ENCODE measurements around the gene ASPDH. TPM values are rescaled to one million over a fixed set of nuclear protein-coding genes. Genes with fewer than 3 reads are reported as not detected.

Gene ASPDH
- total and polyA plus RNA-seq, 4 donors: 1.5 to 7.7 (median 4.1) TPM

- Histone ChIP-seq H3K9me3 (ENCODE audit: control insufficient read depth, insufficient read depth, low read length) (no peaks in the 10 kb centered on the region), H3K27me3 (ENCODE audit: control insufficient read depth, insufficient read depth, low read length) (no peaks in the 10 kb centered on the region), H3K4me3 (ENCODE audit: low read depth, low read length) (no peak overlapping the region), H3K4me1 (ENCODE audit: control insufficient read depth, insufficient read depth, low read length) (peaks cover 71% of the 10 kb centered on the region), H3K27ac (ENCODE audit: low read depth, low read length) (no peak overlapping the region), H3K36me3 (ENCODE audit: control insufficient read depth, insufficient read depth, low read length) (peaks cover 49% of the 10 kb centered on the region)
- WGBS (ENCODE audit: insufficient coverage): 44% methylated on average over 31 of the region's 45 CpGs
- DNase-seq (ENCODE audit: low read depth in 4 of 6, low spot score in 6 of 6): peak in 2 of 6 donors; percentile 37 to 44
These were observed 34.7 kb upstream of the ASPDH start for GRCh38 chr19:50548191-50549058.

- 71% methylated on average over 15 of the region's 18 CpGs for WGBS (ENCODE audit: insufficient coverage)
- Histone ChIP-seq H3K27me3 (ENCODE audit: control insufficient read depth, insufficient read depth, low read length) (no peaks in the 10 kb centered on the region), H3K36me3 (ENCODE audit: control insufficient read depth, insufficient read depth, low read length) (peaks cover 56% of the 10 kb centered on the region), H3K4me3 (ENCODE audit: low read depth, low read length) (no peak overlapping the region), H3K27ac (ENCODE audit: low read depth, low read length) (no peak overlapping the region), H3K4me1 (ENCODE audit: control insufficient read depth, insufficient read depth, low read length) (peaks cover 71% of the 10 kb centered on the region), H3K9me3 (ENCODE audit: control insufficient read depth, insufficient read depth, low read length) (no peaks in the 10 kb centered on the region)
- peak in 1 of 6 donors; percentile 38 for DNase-seq (ENCODE audit: low read depth in 4 of 6, low spot score in 6 of 6)
These were observed 33.9 kb upstream of the ASPDH start for GRCh38 chr19:50547385-50548190.

GRCh38 chr19:50546527-50547221 is 33.0 kb upstream of the ASPDH start:
- Histone ChIP-seq H3K36me3 (ENCODE audit: control insufficient read depth, insufficient read depth, low read length) (peaks cover 64% of the 10 kb centered on the region), H3K9me3 (ENCODE audit: control insufficient read depth, insufficient read depth, low read length) (no peaks in the 10 kb centered on the region), H3K4me3 (ENCODE audit: low read depth, low read length) (no peak overlapping the region), H3K27me3 (ENCODE audit: control insufficient read depth, insufficient read depth, low read length) (no peaks in the 10 kb centered on the region), H3K4me1 (ENCODE audit: control insufficient read depth, insufficient read depth, low read length) (peaks cover 70% of the 10 kb centered on the region), H3K27ac (ENCODE audit: low read depth, low read length) (no peak overlapping the region)
- 68% methylated on average over 25 of the region's 29 CpGs for WGBS (ENCODE audit: insufficient coverage)
- no peak for DNase-seq (ENCODE audit: low read depth in 4 of 6, low spot score in 6 of 6)

GRCh38 chr19:50542943-50543342 is 29.2 kb upstream of the ASPDH start:
- DNase-seq (ENCODE audit: low read depth in 4 of 6, low spot score in 6 of 6): no peak
- H3K27ac ChIP-seq (ENCODE audit: low read depth, low read length): no peak overlapping the region
- H3K36me3 ChIP-seq (ENCODE audit: control insufficient read depth, insufficient read depth, low read length): peaks cover 66% of the 10 kb centered on the region

GRCh38 chr19:50537769-50538230 is 24.1 kb upstream of the ASPDH start:
- Histone ChIP-seq H3K9me3 (ENCODE audit: control insufficient read depth, insufficient read depth, low read length) (no peaks in the 10 kb centered on the region), H3K4me3 (ENCODE audit: low read depth, low read length) (no peak overlapping the region), H3K4me1 (ENCODE audit: control insufficient read depth, insufficient read depth, low read length) (peaks cover 14% of the 10 kb centered on the region), H3K27me3 (ENCODE audit: control insufficient read depth, insufficient read depth, low read length) (no peaks in the 10 kb centered on the region), H3K36me3 (ENCODE audit: control insufficient read depth, insufficient read depth, low read length) (peaks cover 67% of the 10 kb centered on the region), H3K27ac (ENCODE audit: low read depth, low read length) (no peak overlapping the region)
- 6% methylated on average over 13 of the region's 15 CpGs for WGBS (ENCODE audit: insufficient coverage)
- DNase-seq (ENCODE audit: low read depth in 4 of 6, low spot score in 6 of 6): peak in 3 of 6 donors; percentile 65 to 93 (median 90)

More at GRCh38 chr19:50542943-50543342, 29.2 kb upstream of the ASPDH start:
- Histone ChIP-seq H3K9me3 (ENCODE audit: control insufficient read depth, insufficient read depth, low read length) (no peaks in the 10 kb centered on the region), H3K4me3 (ENCODE audit: low read depth, low read length) (no peak overlapping the region), H3K4me1 (ENCODE audit: control insufficient read depth, insufficient read depth, low read length) (peaks cover 37% of the 10 kb centered on the region), H3K27me3 (ENCODE audit: control insufficient read depth, insufficient read depth, low read length) (no peaks in the 10 kb centered on the region)
- WGBS (ENCODE audit: insufficient coverage): 64% methylated on average over 15 of the region's 21 CpGs

GRCh38 chr19:50537306-50537685 is 23.6 kb upstream of the ASPDH start:
- Histone ChIP-seq H3K36me3 (ENCODE audit: control insufficient read depth, insufficient read depth, low read length) (peaks cover 63% of the 10 kb centered on the region), H3K27me3 (ENCODE audit: control insufficient read depth, insufficient read depth, low read length) (no peaks in the 10 kb centered on the region), H3K27ac (ENCODE audit: low read depth, low read length) (no peak overlapping the region), H3K4me3 (ENCODE audit: low read depth, low read length) (no peak overlapping the region), H3K9me3 (ENCODE audit: control insufficient read depth, insufficient read depth, low read length) (no peaks in the 10 kb centered on the region), H3K4me1 (ENCODE audit: control insufficient read depth, insufficient read depth, low read length) (peaks cover 10% of the 10 kb centered on the region)
- 80% methylated on average over 15 of the region's 18 CpGs for WGBS (ENCODE audit: insufficient coverage)
- no peak for DNase-seq (ENCODE audit: low read depth in 4 of 6, low spot score in 6 of 6)

- Histone ChIP-seq H3K9me3 (ENCODE audit: control insufficient read depth, insufficient read depth, low read length) (no peaks in the 10 kb centered on the region), H3K4me3 (ENCODE audit: low read depth, low read length) (no peak overlapping the region), H3K27me3 (ENCODE audit: control insufficient read depth, insufficient read depth, low read length) (no peaks in the 10 kb centered on the region), H3K4me1 (ENCODE audit: control insufficient read depth, insufficient read depth, low read length) (peaks cover 5% of the 10 kb centered on the region), H3K27ac (ENCODE audit: low read depth, low read length) (no peak overlapping the region), H3K36me3 (ENCODE audit: control insufficient read depth, insufficient read depth, low read length) (peaks cover 58% of the 10 kb centered on the region)
- DNase-seq (ENCODE audit: low read depth in 4 of 6, low spot score in 6 of 6): no peak
- 94% methylated on average over 16 of the region's 16 CpGs for WGBS (ENCODE audit: insufficient coverage)
These were observed 23.1 kb upstream of the ASPDH start for GRCh38 chr19:50536662-50537305.

GRCh38 chr19:50535672-50536187 is 22.0 kb upstream of the ASPDH start:
- Histone ChIP-seq H3K36me3 (ENCODE audit: control insufficient read depth, insufficient read depth, low read length) (peaks cover 63% of the 10 kb centered on the region), H3K27ac (ENCODE audit: low read depth, low read length) (no peak overlapping the region)

GRCh38 chr19:50534478-50534877 is 20.8 kb upstream of the ASPDH start:
- Histone ChIP-seq H3K36me3 (ENCODE audit: control insufficient read depth, insufficient read depth, low read length) (peaks cover 68% of the 10 kb centered on the region), H3K4me3 (ENCODE audit: low read depth, low read length) (no peak overlapping the region), H3K4me1 (ENCODE audit: control insufficient read depth, insufficient read depth, low read length) (peaks cover 11% of the 10 kb centered on the region), H3K27ac (ENCODE audit: low read depth, low read length) (no peak overlapping the region), H3K27me3 (ENCODE audit: control insufficient read depth, insufficient read depth, low read length) (no peaks in the 10 kb centered on the region), H3K9me3 (ENCODE audit: control insufficient read depth, insufficient read depth, low read length) (no peaks in the 10 kb centered on the region)
- DNase-seq (ENCODE audit: low read depth in 4 of 6, low spot score in 6 of 6): no peak
- no CpG with 5 or more reads among the region's 3 CpGs for WGBS (ENCODE audit: insufficient coverage)

More at GRCh38 chr19:50535672-50536187, 22.0 kb upstream of the ASPDH start:
- H3K9me3 ChIP-seq (ENCODE audit: control insufficient read depth, insufficient read depth, low read length): no peaks in the 10 kb centered on the region
- H3K4me1 ChIP-seq (ENCODE audit: control insufficient read depth, insufficient read depth, low read length): peaks cover 7% of the 10 kb centered on the region
- no peak overlapping the region for H3K4me3 ChIP-seq (ENCODE audit: low read depth, low read length)
- WGBS (ENCODE audit: insufficient coverage): 68% methylated on average over 7 of the region's 11 CpGs
- no peak for DNase-seq (ENCODE audit: low read depth in 4 of 6, low spot score in 6 of 6)
- no peaks in the 10 kb centered on the region for H3K27me3 ChIP-seq (ENCODE audit: control insufficient read depth, insufficient read depth, low read length)
